Measurements from ENCODE around the gene KCNJ15.

GRCh38 chr21:38228115-38228514 lies 28.7 kb upstream of the KCNJ15 start:
- TF ChIP-seq, protein P1, sequence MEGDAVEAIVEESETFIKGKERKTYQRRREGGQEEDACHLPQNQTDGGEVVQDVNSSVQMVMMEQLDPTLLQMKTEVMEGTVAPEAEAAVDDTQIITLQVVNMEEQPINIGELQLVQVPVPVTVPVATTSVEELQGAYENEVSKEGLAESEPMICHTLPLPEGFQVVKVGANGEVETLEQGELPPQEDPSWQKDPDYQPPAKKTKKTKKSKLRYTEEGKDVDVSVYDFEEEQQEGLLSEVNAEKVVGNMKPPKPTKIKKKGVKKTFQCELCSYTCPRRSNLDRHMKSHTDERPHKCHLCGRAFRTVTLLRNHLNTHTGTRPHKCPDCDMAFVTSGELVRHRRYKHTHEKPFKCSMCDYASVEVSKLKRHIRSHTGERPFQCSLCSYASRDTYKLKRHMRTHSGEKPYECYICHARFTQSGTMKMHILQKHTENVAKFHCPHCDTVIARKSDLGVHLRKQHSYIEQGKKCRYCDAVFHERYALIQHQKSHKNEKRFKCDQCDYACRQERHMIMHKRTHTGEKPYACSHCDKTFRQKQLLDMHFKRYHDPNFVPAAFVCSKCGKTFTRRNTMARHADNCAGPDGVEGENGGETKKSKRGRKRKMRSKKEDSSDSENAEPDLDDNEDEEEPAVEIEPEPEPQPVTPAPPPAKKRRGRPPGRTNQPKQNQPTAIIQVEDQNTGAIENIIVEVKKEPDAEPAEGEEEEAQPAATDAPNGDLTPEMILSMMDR (IDR thresholded peaks at IDR 0.05 in 2 of 3, conservative IDR thresholded peaks at IDR 0.05 in 1 of 3; ENCODE audit: borderline replicate concordance in 1 of 3, insufficient read depth in 1 of 3, low read depth in 2 of 3, low read length in 2 of 3): no peak
- TF ChIP-seq POLR2AphosphoS5 (IDR thresholded peaks at IDR 0.05; ENCODE audit: low read depth, low read length) (no peak), ZNF274 (IDR thresholded peaks at IDR 0.05; ENCODE audit: low read depth, low read length) (no peak), ATF3 (IDR thresholded peaks at IDR 0.05) (no peak), EZH2 (IDR thresholded peaks at IDR 0.05) (no peak), SRF (IDR thresholded peaks at IDR 0.05; ENCODE audit: low read depth) (no peak), POLR2A (IDR thresholded peaks at IDR 0.05; ENCODE audit: borderline replicate concordance, extremely low read depth, insufficient read depth, insufficient read length) (no peak), CEBPB (IDR thresholded peaks at IDR 0.05; ENCODE audit: low read depth) (no peak), TCF7L2 (IDR thresholded peaks at IDR 0.05; ENCODE audit: borderline replicate concordance, extremely low read depth, insufficient read depth, insufficient read length) (no peak)
- TF ChIP-seq, protein P2, sequence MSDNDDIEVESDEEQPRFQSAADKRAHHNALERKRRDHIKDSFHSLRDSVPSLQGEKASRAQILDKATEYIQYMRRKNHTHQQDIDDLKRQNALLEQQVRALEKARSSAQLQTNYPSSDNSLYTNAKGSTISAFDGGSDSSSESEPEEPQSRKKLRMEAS (IDR thresholded peaks at IDR 0.05): no peak

Measured in HCT116 (cell line).